Omental fat pad (tissue), 4 donors: Measurements from ENCODE around the gene MAST2. TPM values are rescaled to one million over a fixed set of nuclear protein-coding genes. Genes with fewer than 3 reads are reported as not detected.

Experiments
- ATAC-seq: fragments of 150-250 bp; one replicate; pipeline ENCODE4 v1.9.1; 2016; ENCODE audit warnings: mild to moderate bottlenecking, moderate library complexity; ENCODE audit not compliant: low FRiP score
- DNase-seq: peaks from one replicate; pipeline ENCODE4 v3.0.0-alpha.2; 2019; ENCODE audit warnings: low spot score
- CTCF ChIP-seq, 3 donors: fragments of 450-650 bp; IDR thresholded peaks; one replicate each; pipeline ENCODE4 v1.5.1; 2016 to 2017; ENCODE audit warnings: antibody characterized with exemption in 3 of 3, mild to moderate bottlenecking in 3 of 3, moderate library complexity in 2 of 3
- total RNA-seq, 4 donors: library from RNA; depleted of rRNA; stranded (reverse); fragments of >200 nt; gene quantifications; one replicate each; pipeline ENCODE4 v1.1.0, GENCODE V29; 2016

MAST2 gene
- total RNA-seq, 4 donors from 2014 or later: 12.0 to 22.0 (median 18.1) TPM

DNA sequence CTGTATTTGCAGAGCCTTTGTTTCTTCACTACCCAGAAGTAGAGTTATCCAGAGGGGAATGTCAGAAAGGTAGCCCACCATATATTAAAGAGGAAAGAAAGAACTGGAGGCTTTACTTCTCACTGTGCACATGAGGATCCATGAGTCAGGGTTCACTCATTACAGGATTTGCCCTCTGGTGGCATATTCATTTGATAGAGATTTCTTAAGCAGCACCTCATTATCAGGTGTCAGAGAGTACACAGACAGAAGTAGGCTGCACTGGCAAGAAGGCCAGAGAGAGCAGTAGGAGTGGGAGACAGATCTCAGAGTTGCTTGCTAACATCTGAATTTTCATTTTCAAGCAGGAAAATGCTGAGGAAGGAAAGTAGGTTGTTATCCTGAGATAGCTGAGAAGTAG is 205.2 kb downstream of the MAST2 start:
- no peak for TF ChIP-seq CTCF (IDR thresholded peaks at IDR 0.05)
- DNase-seq (no peak), ATAC-seq (no peak)

GRCh38 chr1:46010611-46011010 is 207.2 kb downstream of the MAST2 start:
- no peak for DNase-seq

DNA sequence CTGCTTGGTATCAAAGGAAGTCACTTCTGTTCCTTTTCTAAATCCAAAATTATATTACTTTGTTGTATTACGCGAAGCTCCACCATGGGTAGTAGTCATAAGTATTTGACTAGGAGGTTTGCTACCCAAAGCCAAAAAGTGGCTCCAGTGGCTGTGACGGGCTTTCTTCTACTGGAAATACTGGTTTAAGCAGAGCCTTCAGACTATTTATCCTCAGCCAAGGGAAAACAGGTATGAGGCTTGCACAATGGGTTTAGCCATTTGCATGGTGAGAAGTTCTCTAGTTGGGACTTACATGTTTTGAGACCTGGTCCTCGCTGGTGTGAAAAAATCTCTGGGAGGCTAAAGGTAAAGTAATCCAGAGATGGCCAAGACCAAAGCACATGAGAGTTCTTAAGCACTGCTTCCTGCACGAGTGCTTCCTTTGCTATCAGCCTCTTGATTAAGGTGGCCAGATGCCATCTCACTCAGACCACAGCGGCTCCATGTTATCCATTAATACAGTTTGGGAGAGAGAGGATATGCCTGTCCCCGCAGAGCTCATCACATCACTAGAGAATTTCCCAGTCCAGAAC is 207.8 kb downstream of the MAST2 start:
- DNase-seq (no peak), ATAC-seq (no peak)
- no peak for TF ChIP-seq CTCF (IDR thresholded peaks at IDR 0.05)

More at GRCh38 chr1:46010611-46011010, 207.2 kb downstream of the MAST2 start:
- TF ChIP-seq CTCF (IDR thresholded peaks at IDR 0.05): no peak
- no peak for ATAC-seq

- no peak for TF ChIP-seq CTCF (IDR thresholded peaks at IDR 0.05)
- DNase-seq (no peak), ATAC-seq (no peak)
Measured at GRCh38 chr1:46012236-46012635, 208.8 kb downstream of the MAST2 start.

GRCh38 chr1:46013581-46013980 is 210.2 kb downstream of the MAST2 start:
- ATAC-seq (no peak), DNase-seq (no peak)
- no peak for TF ChIP-seq CTCF (IDR thresholded peaks at IDR 0.05)

DNA sequence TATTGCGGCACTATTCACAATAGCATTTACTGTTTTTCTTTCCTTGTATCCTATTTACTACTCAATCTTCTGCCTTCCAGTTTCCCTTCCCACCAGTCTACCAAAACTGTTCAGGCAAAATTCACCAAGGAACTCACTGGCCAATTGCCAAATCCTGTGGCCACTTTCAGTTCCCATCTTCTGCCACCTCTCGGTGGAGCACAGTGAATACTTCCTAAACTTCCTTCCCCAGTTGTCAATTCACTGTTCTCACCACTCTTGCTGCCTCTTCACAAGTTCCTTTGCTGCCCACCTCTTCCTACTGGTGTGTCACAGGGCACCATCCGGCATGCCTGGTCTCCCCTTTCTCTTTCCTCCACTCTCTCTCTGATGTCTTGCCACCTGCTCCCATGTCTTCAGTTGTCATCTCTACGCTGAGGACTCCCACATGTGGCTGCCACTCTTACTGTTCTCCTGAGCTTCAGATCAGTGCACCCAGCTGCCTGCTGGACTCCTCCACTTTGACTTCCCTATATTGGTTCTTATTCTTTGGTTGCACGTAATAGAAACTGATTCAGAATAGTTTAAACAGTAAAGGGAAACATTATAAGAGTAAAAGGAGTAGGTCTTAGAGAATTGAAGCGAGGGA is 214.6 kb downstream of the MAST2 start:
- DNase-seq (no peak), ATAC-seq (no peak)
- TF ChIP-seq CTCF (IDR thresholded peaks at IDR 0.05): no peak

DNA sequence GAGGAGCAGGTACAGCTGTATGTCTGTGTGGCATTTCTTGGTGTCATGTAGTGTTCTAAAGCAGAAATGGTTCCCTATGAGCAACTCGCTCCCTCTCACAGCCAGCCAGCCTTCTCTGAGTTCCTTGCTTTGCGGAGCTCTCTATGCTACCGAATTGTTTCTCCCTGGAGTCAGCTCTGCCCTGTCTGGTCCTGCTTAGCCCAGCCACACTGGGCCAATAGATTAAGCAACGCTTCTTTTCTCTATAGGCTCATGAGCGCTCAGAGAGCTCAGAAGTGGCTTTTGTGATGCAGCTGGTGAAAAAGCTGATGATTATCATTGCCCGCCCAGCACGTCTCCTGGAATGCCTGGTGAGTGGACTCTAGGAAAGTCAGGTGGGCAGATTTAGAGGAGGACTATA is 215.9 kb downstream of the MAST2 start:
- DNase-seq: no peak
- no peak for TF ChIP-seq CTCF (IDR thresholded peaks at IDR 0.05)
- no peak for ATAC-seq
